ENCODE results near the gene LRP10.

Gene LRP10

DNA sequence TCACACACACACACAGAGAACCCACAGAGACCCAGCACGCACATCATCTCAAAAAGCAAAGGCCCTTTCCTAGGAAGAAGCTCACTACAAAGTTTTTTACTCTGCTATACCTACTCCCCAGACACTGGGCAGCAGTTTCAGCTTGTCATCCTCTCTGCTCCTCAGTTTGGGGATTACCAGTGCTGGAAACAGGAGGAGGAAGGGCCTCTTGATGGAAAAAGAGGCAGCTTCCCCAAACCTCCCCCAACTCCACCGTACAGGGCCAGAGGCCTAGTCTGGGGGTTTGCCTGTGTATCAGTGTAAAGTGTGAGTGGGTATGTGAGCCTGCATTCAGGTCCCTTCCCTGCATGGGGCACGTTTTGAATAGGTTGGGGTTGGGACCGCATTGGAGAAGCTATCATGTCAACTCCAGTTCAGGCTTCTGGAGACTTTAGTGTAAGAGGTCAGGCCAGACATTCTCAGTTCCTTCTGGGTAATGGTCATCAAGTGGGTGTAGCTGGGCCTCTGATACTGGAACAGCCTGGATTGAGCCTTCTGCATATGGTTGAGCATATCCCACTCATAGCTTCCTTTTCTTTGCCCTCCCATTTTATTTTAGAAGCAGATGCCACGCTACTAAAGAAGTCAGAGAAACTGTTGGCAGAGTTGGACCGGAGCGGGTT is 12.7 kb downstream of the LRP10 start:
- Histone ChIP-seq H3K27ac (no peak overlapping the region), H3K4me3 (ENCODE audit: low read depth, low read length) (no peak overlapping the region), H3K36me3 (replicated peaks) (peaks cover 2% of the 10 kb centered on the region), H3K27me3 (replicated peaks) (no peaks in the 10 kb centered on the region)
- in situ Hi-C loops (cut with HindIII; ENCODE audit: low pct_ligation_motif_present, low sequenced_read_pairs): no loop called here
- TF ChIP-seq, protein P1, sequence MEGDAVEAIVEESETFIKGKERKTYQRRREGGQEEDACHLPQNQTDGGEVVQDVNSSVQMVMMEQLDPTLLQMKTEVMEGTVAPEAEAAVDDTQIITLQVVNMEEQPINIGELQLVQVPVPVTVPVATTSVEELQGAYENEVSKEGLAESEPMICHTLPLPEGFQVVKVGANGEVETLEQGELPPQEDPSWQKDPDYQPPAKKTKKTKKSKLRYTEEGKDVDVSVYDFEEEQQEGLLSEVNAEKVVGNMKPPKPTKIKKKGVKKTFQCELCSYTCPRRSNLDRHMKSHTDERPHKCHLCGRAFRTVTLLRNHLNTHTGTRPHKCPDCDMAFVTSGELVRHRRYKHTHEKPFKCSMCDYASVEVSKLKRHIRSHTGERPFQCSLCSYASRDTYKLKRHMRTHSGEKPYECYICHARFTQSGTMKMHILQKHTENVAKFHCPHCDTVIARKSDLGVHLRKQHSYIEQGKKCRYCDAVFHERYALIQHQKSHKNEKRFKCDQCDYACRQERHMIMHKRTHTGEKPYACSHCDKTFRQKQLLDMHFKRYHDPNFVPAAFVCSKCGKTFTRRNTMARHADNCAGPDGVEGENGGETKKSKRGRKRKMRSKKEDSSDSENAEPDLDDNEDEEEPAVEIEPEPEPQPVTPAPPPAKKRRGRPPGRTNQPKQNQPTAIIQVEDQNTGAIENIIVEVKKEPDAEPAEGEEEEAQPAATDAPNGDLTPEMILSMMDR (IDR thresholded peaks at IDR 0.05; ENCODE audit: low read depth, low read length, missing control alignments): no peak
- no peak for DNase-seq

DNA sequence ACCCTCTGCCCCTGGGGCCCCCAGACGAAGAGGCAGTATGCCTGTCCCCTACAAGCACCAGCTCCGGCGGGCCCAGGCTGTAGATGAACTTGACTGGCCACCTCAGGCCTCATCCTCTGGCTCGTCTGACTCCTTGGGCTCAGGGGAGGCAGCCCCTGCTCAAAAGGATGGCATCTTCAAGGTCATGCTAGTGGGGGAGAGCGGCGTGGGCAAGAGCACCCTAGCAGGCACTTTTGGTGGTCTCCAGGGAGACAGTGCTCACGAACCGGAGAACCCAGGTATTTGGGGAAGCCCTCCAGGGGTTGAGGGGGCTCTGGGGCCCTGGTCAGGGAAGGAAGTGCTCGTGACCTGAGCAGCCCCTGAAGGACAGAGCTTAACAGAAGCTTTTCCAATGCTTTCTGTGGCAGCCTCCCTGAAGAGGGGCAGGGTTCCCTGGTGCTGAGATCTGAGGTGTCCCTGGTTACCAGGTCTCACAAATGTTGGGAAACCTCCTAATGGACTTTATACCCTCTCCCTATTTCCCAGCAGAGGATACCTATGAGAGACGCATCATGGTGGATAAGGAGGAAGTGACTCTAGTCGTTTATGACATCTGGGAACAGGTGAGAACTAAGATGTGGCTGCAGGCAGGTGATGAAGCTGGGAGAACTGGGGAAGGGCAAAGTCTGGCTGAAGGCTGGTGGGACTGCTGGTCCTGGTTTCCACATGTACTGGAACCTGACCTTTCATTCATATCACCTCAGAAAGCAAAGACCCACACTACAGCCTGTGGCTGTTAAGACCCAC is 13.4 kb downstream of the LRP10 start:
- in situ Hi-C loops (cut with HindIII; ENCODE audit: low pct_ligation_motif_present, low sequenced_read_pairs): no loop called here
- no peak overlapping the region for H3K4me3 ChIP-seq (ENCODE audit: low read depth, low read length)
- no peaks in the 10 kb centered on the region for H3K27me3 ChIP-seq (replicated peaks)
- no peak overlapping the region for H3K27ac ChIP-seq
- H3K36me3 ChIP-seq (replicated peaks): no peaks in the 10 kb centered on the region
- TF ChIP-seq, protein P1 (IDR thresholded peaks at IDR 0.05; ENCODE audit: low read depth, low read length, missing control alignments): no peak
- DNase-seq: no peak

DNA sequence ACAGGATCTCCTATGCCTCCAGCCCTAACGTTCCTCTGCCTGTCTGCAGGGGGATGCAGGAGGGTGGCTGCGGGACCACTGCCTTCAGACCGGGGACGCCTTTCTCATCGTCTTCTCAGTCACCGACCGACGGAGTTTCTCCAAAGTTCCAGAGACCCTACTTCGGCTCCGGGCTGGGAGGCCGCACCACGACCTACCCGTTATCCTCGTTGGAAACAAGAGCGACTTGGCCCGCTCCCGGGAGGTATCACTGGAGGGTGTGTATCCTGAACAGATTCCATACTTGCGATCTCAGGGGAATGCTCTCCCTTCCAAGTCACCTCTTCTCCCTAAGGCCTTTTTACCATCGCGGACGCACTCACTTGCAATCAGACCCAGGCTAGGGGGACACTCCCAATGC is 14.4 kb downstream of the LRP10 start:
- no peaks in the 10 kb centered on the region for H3K27me3 ChIP-seq (replicated peaks)
- in situ Hi-C loops (cut with HindIII; ENCODE audit: low pct_ligation_motif_present, low sequenced_read_pairs): no loop called here
- TF ChIP-seq, protein P1 (IDR thresholded peaks at IDR 0.05; ENCODE audit: low read depth, low read length, missing control alignments): no peak

DNA sequence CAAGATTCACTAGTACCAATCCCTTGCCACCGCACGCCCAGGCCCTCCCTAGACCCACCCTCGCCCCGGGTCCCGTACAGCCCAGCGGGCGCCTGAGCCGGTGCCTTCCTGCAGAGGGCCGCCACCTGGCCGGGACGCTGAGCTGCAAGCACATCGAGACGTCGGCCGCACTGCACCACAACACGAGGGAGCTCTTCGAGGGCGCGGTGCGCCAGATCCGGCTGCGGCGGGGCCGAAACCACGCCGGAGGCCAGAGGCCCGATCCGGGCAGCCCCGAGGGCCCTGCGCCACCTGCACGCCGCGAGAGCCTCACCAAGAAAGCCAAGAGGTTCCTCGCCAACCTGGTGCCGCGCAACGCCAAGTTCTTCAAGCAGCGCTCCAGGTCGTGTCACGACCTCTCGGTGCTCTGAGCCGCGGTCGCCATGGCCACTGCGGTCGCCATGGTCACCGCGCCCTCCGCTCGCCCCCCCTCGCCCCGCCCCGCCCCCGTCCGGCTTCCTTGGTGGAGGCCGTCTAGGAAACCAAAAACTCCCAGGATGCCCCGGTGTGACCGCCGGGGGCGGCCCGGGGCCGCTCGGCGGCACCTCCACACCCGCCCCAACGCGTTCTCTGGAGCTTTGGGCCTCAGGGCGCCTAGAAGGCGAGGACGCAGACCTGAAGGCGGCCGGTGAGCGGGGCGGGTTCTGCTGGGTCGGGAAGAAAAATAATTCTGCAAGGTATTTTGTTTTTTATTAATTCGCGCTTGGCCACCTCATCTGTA is 15.1 kb downstream of the LRP10 start:
- peak; percentile 37 for DNase-seq
- in situ Hi-C loops (cut with HindIII; ENCODE audit: low pct_ligation_motif_present, low sequenced_read_pairs): no loop called here
- TF ChIP-seq, protein P1 (IDR thresholded peaks at IDR 0.05; ENCODE audit: low read depth, low read length, missing control alignments): peak; percentile 42
- H3K36me3 ChIP-seq (replicated peaks): no peaks in the 10 kb centered on the region
- no peaks in the 10 kb centered on the region for H3K27me3 ChIP-seq (replicated peaks)
- peak overlapping the region; percentile 59 for H3K4me3 ChIP-seq (ENCODE audit: low read depth, low read length)
- peak overlapping the region; percentile 14 for H3K27ac ChIP-seq

More for the DNA sequence above, 14.4 kb downstream of the LRP10 start:
- DNase-seq: no peak
- Histone ChIP-seq H3K4me3 (ENCODE audit: low read depth, low read length) (no peak overlapping the region), H3K36me3 (replicated peaks) (no peaks in the 10 kb centered on the region), H3K27ac (no peak overlapping the region)

DNA sequence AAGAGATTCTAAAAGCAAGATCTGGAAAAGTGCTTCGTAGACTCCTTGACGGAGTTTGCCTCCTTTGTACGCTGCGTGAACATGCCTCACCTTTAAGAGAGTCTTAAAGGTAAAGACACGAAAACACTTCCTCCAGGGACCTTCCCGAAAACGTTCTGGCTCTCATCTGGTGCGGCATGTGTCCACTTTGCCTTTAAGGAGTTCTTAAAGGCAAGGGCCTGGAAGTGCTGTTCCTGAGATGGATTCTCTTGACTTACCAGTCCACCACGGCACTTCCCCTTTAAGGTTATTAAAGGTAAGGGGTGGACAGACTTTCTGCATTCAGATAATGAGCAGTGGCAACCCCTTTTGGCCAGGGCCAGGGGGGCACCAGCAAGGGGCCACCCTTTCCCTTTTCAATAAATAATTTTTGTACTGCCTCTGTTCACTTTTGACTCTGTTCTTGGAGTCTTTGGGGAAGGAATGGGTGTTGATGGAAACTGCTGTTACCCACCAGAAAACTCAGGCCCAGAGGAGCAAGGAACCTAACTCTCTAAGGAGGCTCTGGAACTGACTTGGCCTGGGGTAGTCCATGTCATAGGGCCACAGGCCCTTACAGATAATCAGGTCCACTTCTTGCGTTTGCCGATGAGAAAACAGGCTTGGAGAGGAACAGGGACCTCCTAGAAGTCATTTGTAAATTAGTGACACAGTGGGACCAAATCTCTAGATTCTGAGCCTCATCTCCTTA is 15.9 kb downstream of the LRP10 start:
- no peaks in the 10 kb centered on the region for H3K36me3 ChIP-seq (replicated peaks)
- peak; percentile 62 for DNase-seq
- TF ChIP-seq, protein P1 (IDR thresholded peaks at IDR 0.05; ENCODE audit: low read depth, low read length, missing control alignments): no peak
- H3K4me3 ChIP-seq (ENCODE audit: low read depth, low read length): peak overlapping the region; percentile 59
- H3K27me3 ChIP-seq (replicated peaks): no peaks in the 10 kb centered on the region
- in situ Hi-C loops (cut with HindIII; ENCODE audit: low pct_ligation_motif_present, low sequenced_read_pairs): no loop called here
- peak overlapping the region; percentile 14 for H3K27ac ChIP-seq
